Gastroesophageal sphincter (tissue), 3 donors: ENCODE measurements around the gene SECISBP2.

ENCODE experiments used
- CTCF ChIP-seq, 4 experiments: fragments of 200-600 bp in 2 of 4; fragments of 450-650 bp in 2 of 4; sonication (generic) in 1 of 4; IDR thresholded peaks; one replicate each; pipeline ENCODE4 v1.5.1; 2017 to 2019; ENCODE audit warnings: antibody characterized with exemption in 4 of 4, mild to moderate bottlenecking in 2 of 4, moderate library complexity in 2 of 4
- EP300 ChIP-seq: sonication (generic); formaldehyde crosslinking; IDR thresholded peaks from one replicate; pipeline ENCODE4 v1.6.1; 2017; ENCODE audit warnings: antibody characterized with exemption, mild to moderate bottlenecking
- POLR2A ChIP-seq, 2 donors: fragments of 450-650 bp; IDR thresholded peaks; one replicate each; pipeline ENCODE4 v1.6.1; 2017; ENCODE audit warnings: antibody characterized with exemption in 2 of 2, mild to moderate bottlenecking in 2 of 2, moderate library complexity in 1 of 2
- POLR2AphosphoS5 ChIP-seq: sonication (generic); formaldehyde crosslinking; IDR thresholded peaks from one replicate; pipeline ENCODE4 v1.6.1; 2017; ENCODE audit warnings: antibody characterized with exemption

GRCh38 chr9:89342948-89343347 lies 24.6 kb downstream of the SECISBP2 start:
- TF ChIP-seq EP300 (no peak), POLR2A (IDR thresholded peaks at IDR 0.05) (no peak), CTCF (IDR thresholded peaks at IDR 0.05) (no peak), POLR2AphosphoS5 (no peak)
